ENCODE measurements around the gene SKA1. TPM values are rescaled to one million over a fixed set of nuclear protein-coding genes. Genes with fewer than 3 reads are reported as not detected.
A peak's percentile ranks its signal among the peaks of the same experiment; 100 is the strongest.
"Not testable (repeated sequence)": the region's sequence is repeated elsewhere in the genome, so short reads cannot be mapped to it uniquely, and the experiment has no call there.

The SKA1 gene
- total and polyA plus RNA-seq, 2 experiments from 2014 or later = 3.3 to 8.5 TPM

GRCh38 chr18:50405582-50406271 lies 30.9 kb downstream of the SKA1 start:
- no peaks in the 10 kb centered on the region for H3K9me3 ChIP-seq (ENCODE audit: low read depth)
- no peaks in the 10 kb centered on the region for H3K36me3 ChIP-seq
- peak in 1 of 2 donors; percentile 17 for DNase-seq (ENCODE audit: low read depth in 1 of 2, low spot score in 1 of 2)
- no peak overlapping the region for H3K27ac ChIP-seq
- no peak overlapping the region for H3K4me3 ChIP-seq
- no peaks in the 10 kb centered on the region for H3K27me3 ChIP-seq
- H3K4me1 ChIP-seq (ENCODE audit: low read depth) = peaks cover 32% of the 10 kb centered on the region
- TF ChIP-seq CTCF (IDR thresholded peaks at IDR 0.05; ENCODE audit: low read depth, low read length) = no peak

- no peak for TF ChIP-seq CTCF (IDR thresholded peaks at IDR 0.05; ENCODE audit: low read depth, low read length)
- no peak for DNase-seq (ENCODE audit: low read depth in 1 of 2, low spot score in 1 of 2)
- no peaks in the 10 kb centered on the region for H3K27me3 ChIP-seq
- no peaks in the 10 kb centered on the region for H3K36me3 ChIP-seq
- no peak overlapping the region for H3K4me3 ChIP-seq
- no peak overlapping the region for H3K27ac ChIP-seq
- H3K4me1 ChIP-seq (ENCODE audit: low read depth) = peaks cover 15% of the 10 kb centered on the region
- no peaks in the 10 kb centered on the region for H3K9me3 ChIP-seq (ENCODE audit: low read depth)
Measured at GRCh38 chr18:50409236-50409635, 34.4 kb downstream of the SKA1 start.

GRCh38 chr18:50410008-50410407 lies 35.2 kb downstream of the SKA1 start:
- DNase-seq (ENCODE audit: low read depth in 1 of 2, low spot score in 1 of 2) = no peak
- no peaks in the 10 kb centered on the region for H3K27me3 ChIP-seq
- H3K36me3 ChIP-seq = no peaks in the 10 kb centered on the region
- no peak for TF ChIP-seq CTCF (IDR thresholded peaks at IDR 0.05; ENCODE audit: low read depth, low read length)
- no peak overlapping the region for H3K4me3 ChIP-seq
- no peak overlapping the region for H3K27ac ChIP-seq
- H3K9me3 ChIP-seq (ENCODE audit: low read depth) = no peaks in the 10 kb centered on the region
- H3K4me1 ChIP-seq (ENCODE audit: low read depth) = peaks cover 15% of the 10 kb centered on the region

- Histone ChIP-seq H3K27ac (no peak overlapping the region), H3K4me3 (no peak overlapping the region), H3K9me3 (ENCODE audit: low read depth) (no peaks in the 10 kb centered on the region), H3K4me1 (ENCODE audit: low read depth) (peaks cover 13% of the 10 kb centered on the region), H3K36me3 (no peaks in the 10 kb centered on the region), H3K27me3 (no peaks in the 10 kb centered on the region)
- peak in 1 of 2 donors; percentile 85 for DNase-seq (ENCODE audit: low read depth in 1 of 2, low spot score in 1 of 2)
- no peak for TF ChIP-seq CTCF (IDR thresholded peaks at IDR 0.05; ENCODE audit: low read depth, low read length)
Measured at GRCh38 chr18:50410894-50411293, 36.0 kb downstream of the SKA1 start.

- not testable (repeated sequence) for H3K27me3 ChIP-seq; DNase-seq (ENCODE audit: low read depth in 1 of 2, low spot score in 1 of 2); H3K4me3 ChIP-seq; H3K4me1 ChIP-seq (ENCODE audit: low read depth); H3K27ac ChIP-seq; H3K36me3 ChIP-seq; H3K9me3 ChIP-seq (ENCODE audit: low read depth)
Measured at GRCh38 chr18:50416832-50417231, 42.0 kb downstream of the SKA1 start.

GRCh38 chr18:50417705-50418104 lies 42.9 kb downstream of the SKA1 start:
- not testable (repeated sequence) for H3K4me1 ChIP-seq (ENCODE audit: low read depth); H3K27me3 ChIP-seq

More at GRCh38 chr18:50417705-50418104, 42.9 kb downstream of the SKA1 start:
- not testable (repeated sequence) for H3K4me3 ChIP-seq; DNase-seq (ENCODE audit: low read depth in 1 of 2, low spot score in 1 of 2); H3K9me3 ChIP-seq (ENCODE audit: low read depth); H3K36me3 ChIP-seq; H3K27ac ChIP-seq

Data from cardiac muscle cell (in vitro differentiated cells and primary cell).